HG02571 (cell line): ENCODE results near the gene WBP4.
"Not testable (repeated sequence)": the region's sequence is repeated elsewhere in the genome, so short reads cannot be mapped to it uniquely, and the experiment has no call there.

Source experiments
- ATAC-seq: cut with Tn5 transposase; IDR thresholded peaks from one replicate; pipeline ENCODE4 v1.9.1; 2021; ENCODE audit warnings: mild to moderate bottlenecking, moderate library complexity; ENCODE audit not compliant: unreplicated experiment

The WBP4 gene

GRCh38 chr13:41061075-41061913 lies at the start of gene WBP4:
WBP4 (plus strand) TSS chr13:41061509; CDS start chr13:41061674, 165 bp downstream.
- peak; percentile 64 for ATAC-seq

GRCh38 chr13:41012536-41012935 lies 48.8 kb upstream of the WBP4 start:
- ATAC-seq, result no peak

- ATAC-seq, result no peak
Measured at GRCh38 chr13:41013835-41014234, 47.5 kb upstream of the WBP4 start.

- ATAC-seq, result no peak
Measured at GRCh38 chr13:41015920-41016319, 45.4 kb upstream of the WBP4 start.

GRCh38 chr13:41017159-41017558 lies 44.1 kb upstream of the WBP4 start:
- no peak for ATAC-seq

GRCh38 chr13:41017817-41018601 lies 43.3 kb upstream of the WBP4 start:
- no peak for ATAC-seq

GRCh38 chr13:41018602-41018948 lies 42.7 kb upstream of the WBP4 start:
- ATAC-seq, result no peak

- ATAC-seq, result peak; percentile 89
Measured at GRCh38 chr13:41019011-41019487, 42.3 kb upstream of the WBP4 start, which contains the start of gene ELF1. ELF1 (minus strand) TSS chr13:41019316; CDS start chr13:40982054, 37,262 bp downstream.

GRCh38 chr13:41019578-41020347 lies 41.5 kb upstream of the WBP4 start:
- no peak for ATAC-seq

GRCh38 chr13:41025518-41025917 lies 35.8 kb upstream of the WBP4 start:
- ATAC-seq, result no peak

- no peak for ATAC-seq
Measured at GRCh38 chr13:41026788-41027187, 34.5 kb upstream of the WBP4 start.

GRCh38 chr13:41028051-41028450 lies 33.3 kb upstream of the WBP4 start:
- ATAC-seq, result no peak

GRCh38 chr13:41029629-41030028 lies 31.7 kb upstream of the WBP4 start:
- no peak for ATAC-seq

- ATAC-seq, result no peak
Measured at GRCh38 chr13:41032691-41033376, 28.5 kb upstream of the WBP4 start.

GRCh38 chr13:41034382-41034781 lies 26.9 kb upstream of the WBP4 start:
- no peak for ATAC-seq

GRCh38 chr13:41034881-41035280 lies 26.4 kb upstream of the WBP4 start:
- no peak for ATAC-seq

GRCh38 chr13:41036557-41036956 lies 24.8 kb upstream of the WBP4 start:
- not testable (repeated sequence) for ATAC-seq

GRCh38 chr13:41039746-41040145 lies 21.6 kb upstream of the WBP4 start:
- no peak for ATAC-seq

GRCh38 chr13:41040584-41041334 lies 20.6 kb upstream of the WBP4 start:
- ATAC-seq, result no peak

- not testable (repeated sequence) for ATAC-seq
Measured at GRCh38 chr13:41042419-41042818, 18.9 kb upstream of the WBP4 start.
